ENCODE data around the gene UBLCP1.
"Not testable (repeated sequence)": the region's sequence is repeated elsewhere in the genome, so short reads cannot be mapped to it uniquely, and the experiment has no call there.

UBLCP1 gene

DNA sequence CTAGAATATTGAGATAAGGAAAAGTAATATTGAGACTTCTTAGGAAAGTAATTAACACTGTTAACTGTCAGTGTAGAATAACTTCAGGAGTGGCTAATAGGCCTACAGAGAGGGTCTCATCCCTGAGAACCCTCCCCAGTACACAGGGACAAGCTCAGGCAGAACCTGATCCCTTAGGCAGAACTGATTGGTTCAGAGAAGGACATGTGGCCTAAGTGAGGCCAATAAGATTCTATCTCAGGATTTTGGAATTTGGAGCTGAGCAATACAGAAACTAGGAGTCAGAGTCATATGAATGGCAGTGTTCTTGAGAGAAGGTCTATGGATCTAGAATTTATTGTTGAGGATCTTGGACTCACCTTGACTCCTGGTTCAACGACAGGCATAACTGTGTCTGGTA, 10.9 kb upstream of the UBLCP1 start:
- DNase-seq = no peak

DNA sequence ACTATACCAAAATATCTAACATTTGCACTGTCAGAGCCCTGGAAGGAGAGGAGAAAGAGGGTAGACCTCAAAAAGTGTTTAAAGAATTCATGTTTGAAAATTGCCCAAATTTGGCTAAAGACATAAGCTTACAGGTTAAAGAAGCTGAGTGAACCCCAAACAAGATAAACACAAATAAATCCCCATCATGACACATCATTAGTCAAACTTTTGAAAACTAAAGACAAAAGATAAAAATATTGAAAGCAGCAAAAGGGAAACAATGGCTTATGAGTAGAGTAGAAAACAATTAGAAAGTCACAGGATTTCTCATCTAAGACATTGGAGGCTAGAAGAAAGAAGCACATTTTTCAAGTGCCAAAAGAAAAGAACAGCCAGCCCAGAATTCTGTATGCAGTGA, 6.1 kb upstream of the UBLCP1 start:
- no peak for DNase-seq

DNA sequence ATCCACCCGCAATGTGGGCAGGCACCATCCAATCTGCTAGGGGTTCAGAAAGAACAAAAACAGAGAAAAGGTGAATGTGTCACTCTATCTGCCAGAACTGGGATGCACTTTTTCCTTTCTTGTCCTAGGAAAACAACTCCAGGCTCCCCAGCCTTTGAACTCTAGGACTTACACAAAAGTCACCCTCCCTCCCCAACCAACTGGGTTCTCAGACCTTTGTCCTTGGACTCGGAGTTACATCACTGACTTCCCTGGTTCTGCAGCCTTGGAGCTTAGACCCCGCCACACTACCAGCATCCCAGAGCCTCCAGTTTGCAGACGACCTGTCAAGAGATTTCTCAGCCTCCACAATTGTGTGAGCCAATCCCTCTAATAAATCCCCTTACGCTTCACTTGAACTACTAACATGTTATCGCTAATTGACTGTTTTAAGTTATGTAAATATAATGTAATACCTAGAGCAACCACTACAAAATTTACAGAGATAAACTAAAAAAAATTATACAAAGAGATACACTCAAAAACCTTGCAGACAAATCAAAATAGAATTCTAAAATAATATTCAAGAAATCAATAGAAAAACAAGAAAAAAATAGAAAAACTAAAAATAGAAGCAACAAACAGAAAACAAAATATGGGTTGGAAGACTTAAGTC, 5.3 kb upstream of the UBLCP1 start:
- no peak for DNase-seq

GRCh38 chr5:159258361-159258760, 4.7 kb upstream of the UBLCP1 start:
- no peak for DNase-seq

- DNase-seq = not testable (repeated sequence)
Measured at GRCh38 chr5:159260212-159260611, 2.9 kb upstream of the UBLCP1 start.

DNA sequence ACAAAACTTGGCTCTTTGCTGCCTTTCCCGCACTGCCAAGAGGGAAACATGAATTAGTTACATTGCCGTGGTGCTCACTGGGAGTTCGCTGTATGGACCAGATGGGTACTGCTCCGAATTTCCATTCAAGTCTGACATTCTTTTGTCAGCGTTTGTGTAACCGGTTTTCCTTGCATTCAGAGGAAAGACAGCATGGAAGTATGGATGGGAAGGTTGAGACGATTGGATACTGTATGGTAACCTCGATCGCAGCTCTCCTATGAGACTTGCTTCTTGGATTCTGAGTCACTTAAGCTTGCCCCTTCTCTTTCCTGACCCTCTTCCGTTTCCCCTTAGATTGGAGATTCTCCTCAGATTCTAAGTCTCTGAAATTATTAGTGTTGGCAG, 625 bp upstream of the UBLCP1 start:
- DNase-seq = peak; percentile 13

DNA sequence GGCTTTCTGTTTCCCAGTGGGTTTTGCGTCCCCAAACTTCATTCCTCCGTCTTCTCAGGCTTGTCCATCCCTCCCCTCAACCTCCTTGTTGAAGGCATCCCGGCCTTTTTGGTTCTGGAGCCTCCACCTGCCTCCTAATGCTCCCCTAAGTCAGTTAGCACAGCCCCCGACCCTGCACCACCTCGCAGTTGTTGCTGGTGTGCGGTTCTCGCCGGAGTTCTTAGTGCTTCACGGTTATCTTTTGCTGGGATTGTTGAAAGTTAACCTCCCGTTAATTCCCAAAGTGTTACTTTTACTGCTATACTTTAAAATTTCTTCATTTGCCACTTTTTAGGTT, 447 bp downstream of the UBLCP1 start:
- no peak for DNase-seq

- not testable (repeated sequence) for DNase-seq
Measured at GRCh38 chr5:159266764-159267163, 3.7 kb downstream of the UBLCP1 start.

- no peak for DNase-seq
Measured at GRCh38 chr5:159269723-159270122, 6.6 kb downstream of the UBLCP1 start.

DNA sequence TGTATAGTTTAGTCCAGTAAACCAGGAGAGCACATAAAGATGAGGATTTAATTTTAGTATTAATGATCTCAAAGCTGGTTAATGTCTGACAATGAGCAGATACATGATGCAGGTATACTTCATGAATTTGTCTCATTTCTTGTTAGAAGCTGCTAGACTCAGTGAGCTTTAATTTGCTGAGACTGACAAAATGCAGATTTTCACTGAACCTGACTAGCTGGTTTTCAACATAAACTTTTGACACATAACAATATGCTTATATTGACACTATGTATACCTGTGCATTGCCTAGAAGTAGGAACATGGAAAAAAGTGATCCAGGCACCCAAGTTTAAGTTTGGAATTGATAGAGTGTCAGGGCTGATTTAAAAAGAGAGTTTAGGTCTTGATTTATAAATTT, 10.8 kb downstream of the UBLCP1 start:
- no peak for DNase-seq

- no peak for DNase-seq
Measured at GRCh38 chr5:159274676-159275075, 11.6 kb downstream of the UBLCP1 start.

DNA sequence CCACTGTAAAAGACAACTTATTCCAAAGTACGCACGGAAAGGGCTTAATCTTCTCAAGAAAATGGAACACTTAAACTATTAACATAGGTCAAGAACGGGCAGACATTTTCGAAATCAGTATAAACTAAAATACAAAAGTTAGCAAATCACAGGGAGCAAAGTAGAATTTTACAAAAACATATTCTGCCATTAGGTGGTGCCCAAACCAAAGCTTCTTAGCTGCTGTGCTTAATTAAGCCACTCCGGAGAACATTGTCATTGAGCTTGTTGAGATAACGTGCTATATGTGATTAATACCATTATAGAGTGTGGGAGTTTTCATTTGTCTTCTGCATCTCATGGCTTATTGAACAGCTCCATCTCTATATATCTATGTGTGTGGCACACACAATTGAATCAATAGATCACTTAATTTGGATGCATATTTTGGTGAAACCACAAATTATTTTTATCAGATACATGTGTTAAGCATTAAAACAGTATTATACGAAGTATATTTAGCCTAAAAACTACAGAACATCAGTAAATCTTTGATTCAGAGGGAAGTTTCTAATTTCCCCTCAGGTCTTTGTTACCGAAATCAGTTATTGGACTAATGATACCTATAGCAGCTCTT, 23.4 kb downstream of the UBLCP1 start:
- DNase-seq = peak; percentile 3

- no peak for DNase-seq
Measured at GRCh38 chr5:159290741-159291140, 27.7 kb downstream of the UBLCP1 start.

DNA sequence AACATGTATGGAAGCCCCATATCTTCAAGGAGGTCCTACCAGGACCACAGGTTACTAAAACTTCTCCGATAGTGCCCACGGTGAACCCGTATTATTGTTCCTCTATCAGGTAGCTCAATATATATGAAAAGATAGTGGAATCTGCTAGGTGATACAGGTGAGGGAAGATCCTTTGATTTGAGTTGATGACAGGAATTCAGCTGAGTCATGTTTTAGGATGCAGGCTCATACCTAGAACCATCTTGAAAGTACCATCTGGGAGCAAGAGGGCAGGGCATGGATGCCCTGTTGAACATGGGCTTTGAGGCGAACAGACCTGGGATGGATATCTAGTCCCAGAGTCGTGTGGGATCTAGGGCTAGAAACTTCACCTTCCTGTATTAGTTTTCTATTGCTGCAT, 31.8 kb downstream of the UBLCP1 start:
- no peak for DNase-seq

GRCh38 chr5:159297300-159297699, 34.2 kb downstream of the UBLCP1 start:
- not testable (repeated sequence) for DNase-seq

- DNase-seq = no peak
Measured at GRCh38 chr5:159301466-159301865, 38.4 kb downstream of the UBLCP1 start.

DNA sequence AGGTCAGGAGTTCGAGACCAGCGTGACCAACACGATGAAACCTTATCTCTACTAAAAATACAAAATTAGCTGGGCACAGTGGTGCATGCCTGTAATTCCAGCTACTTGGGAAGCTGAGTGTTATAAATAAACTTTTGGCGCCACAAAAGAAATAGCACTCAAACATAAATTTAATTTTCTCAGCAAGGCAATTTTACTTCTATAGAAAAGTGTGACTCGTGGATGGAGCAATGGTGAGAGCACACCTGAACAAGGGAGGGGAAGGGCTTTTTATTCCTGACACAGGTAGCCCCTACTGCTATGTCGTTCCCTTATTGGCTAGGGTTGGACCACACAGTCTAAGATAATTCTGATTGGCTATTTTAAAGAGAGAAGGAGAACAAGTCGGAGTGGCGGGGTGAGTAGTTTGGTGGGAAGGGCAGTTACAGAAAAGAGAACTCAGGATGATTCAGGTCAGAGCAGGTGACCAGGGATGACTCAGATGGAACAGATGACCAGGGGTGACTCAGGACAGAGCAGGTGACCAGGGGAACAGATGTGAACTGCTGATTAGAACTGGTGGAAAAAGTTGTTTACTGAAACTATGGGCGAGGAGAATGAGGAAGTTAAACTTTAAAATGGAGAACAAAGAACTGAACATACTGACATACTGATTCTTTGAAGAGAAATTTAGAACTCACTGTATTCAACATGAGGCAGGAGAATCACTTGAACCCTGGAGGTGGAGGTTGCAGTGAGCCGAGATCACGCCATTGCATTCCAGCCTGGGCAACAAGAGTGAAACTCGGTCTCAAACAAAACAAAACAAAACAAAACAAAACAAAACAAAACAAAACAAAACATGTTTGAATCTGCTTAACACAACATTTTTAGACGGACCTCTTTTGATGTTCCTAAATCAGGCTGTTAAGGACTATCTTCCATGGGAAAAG, 39.1 kb downstream of the UBLCP1 start:
- DNase-seq = not testable (repeated sequence)

- no peak for DNase-seq
Measured at GRCh38 chr5:159303286-159303685, 40.2 kb downstream of the UBLCP1 start.

DNA sequence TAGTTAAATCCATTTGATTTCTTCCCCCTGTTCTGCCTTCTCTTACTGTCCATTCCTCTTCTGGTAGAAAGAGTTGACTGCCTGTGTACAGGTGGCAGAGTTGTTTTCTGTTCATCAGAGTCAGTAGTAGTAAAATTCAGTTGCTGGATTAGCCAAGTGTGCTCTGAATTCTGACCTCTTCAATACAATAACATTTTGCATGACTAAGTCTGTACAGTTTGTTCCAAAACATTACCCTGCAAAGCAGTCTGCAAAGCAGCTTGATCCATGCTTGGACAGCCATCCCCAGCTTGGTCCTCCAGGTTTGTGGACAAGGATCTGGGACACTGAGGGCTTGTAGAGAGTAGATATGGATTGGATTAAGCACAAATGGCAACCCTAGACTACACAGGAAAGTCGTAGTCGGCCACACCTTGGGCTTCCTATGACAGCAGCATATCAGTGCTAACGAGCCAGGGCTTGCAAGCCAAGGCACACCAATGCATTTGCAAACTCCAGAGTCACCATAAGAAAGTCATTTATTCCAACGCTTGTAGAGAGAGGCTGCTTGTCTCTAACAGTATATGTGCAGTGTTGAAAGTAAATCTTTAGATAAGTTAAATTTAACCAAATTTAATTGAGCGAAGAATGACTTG, 42.0 kb downstream of the UBLCP1 start:
- DNase-seq = no peak

- no peak for DNase-seq
Measured at GRCh38 chr5:159309689-159310433, 46.8 kb downstream of the UBLCP1 start.

- no peak for DNase-seq
Measured at GRCh38 chr5:159310511-159310910, 47.4 kb downstream of the UBLCP1 start.

DNA sequence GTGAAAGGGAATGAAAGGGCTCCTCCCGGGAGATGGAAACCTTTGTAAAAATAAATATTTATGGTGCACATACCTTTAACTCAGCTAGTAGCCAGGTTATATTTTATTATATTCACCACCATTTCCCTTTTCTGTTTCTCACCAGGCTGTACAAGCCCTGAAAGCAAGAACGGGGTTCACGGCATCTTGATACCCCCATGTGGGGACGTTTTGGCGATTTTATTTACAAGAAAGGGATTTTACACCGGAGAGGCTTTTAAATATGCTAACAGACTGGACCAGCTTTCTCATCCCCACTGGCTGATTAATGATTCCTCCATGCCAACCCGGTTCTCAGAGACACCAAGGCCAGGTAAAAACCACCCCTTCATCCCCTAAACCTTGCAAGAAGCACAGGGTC, 48.0 kb downstream of the UBLCP1 start:
- DNase-seq = no peak

GRCh38 chr5:159313197-159313596, 50.1 kb downstream of the UBLCP1 start:
- no peak for DNase-seq

All from amniotic stem cell (primary cell).